GM12873 (cell line): ENCODE data around the gene RETN.

Source experiments
- TF ChIP-seq, protein P1 (sequence below): IDR thresholded peaks from 2 replicates; pipeline ENCODE4 v1.5.1; 2012; ENCODE audit warnings: low read depth, mild to moderate bottlenecking, moderate library complexity, low read length, control low read depth; ENCODE audit not compliant: insufficient read depth; ENCODE audit errors: missing control alignments

RETN gene

GRCh38 chr19:7669641-7670040, 792 bp downstream of the RETN start:
- TF ChIP-seq, protein P1, sequence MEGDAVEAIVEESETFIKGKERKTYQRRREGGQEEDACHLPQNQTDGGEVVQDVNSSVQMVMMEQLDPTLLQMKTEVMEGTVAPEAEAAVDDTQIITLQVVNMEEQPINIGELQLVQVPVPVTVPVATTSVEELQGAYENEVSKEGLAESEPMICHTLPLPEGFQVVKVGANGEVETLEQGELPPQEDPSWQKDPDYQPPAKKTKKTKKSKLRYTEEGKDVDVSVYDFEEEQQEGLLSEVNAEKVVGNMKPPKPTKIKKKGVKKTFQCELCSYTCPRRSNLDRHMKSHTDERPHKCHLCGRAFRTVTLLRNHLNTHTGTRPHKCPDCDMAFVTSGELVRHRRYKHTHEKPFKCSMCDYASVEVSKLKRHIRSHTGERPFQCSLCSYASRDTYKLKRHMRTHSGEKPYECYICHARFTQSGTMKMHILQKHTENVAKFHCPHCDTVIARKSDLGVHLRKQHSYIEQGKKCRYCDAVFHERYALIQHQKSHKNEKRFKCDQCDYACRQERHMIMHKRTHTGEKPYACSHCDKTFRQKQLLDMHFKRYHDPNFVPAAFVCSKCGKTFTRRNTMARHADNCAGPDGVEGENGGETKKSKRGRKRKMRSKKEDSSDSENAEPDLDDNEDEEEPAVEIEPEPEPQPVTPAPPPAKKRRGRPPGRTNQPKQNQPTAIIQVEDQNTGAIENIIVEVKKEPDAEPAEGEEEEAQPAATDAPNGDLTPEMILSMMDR = no peak

DNA sequence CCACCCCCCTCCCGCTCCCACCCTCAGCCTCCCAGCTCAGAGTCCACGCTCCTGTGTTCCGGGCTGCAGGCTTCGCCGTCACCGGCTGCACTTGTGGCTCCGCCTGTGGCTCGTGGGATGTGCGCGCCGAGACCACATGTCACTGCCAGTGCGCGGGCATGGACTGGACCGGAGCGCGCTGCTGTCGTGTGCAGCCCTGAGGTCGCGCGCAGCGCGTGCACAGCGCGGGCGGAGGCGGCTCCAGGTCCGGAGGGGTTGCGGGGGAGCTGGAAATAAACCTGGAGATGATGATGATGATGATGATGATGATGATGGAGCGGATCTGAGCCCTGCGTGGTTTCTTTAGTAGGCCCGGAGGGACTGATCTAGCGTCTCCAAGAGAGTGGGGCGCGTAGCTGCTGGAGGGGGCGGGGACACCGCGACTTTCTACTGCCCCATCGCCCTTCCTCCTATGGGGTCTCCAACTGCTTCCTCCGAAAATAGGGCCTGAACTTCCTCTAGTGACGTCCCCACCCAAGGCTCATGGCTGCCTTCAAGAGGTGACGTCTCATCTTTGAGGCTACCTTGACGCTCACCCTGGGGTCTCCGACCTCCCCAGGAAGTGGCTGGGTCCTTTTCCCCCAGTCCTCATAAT, 1.4 kb downstream of the RETN start:
- TF ChIP-seq, protein P1 = no peak

DNA sequence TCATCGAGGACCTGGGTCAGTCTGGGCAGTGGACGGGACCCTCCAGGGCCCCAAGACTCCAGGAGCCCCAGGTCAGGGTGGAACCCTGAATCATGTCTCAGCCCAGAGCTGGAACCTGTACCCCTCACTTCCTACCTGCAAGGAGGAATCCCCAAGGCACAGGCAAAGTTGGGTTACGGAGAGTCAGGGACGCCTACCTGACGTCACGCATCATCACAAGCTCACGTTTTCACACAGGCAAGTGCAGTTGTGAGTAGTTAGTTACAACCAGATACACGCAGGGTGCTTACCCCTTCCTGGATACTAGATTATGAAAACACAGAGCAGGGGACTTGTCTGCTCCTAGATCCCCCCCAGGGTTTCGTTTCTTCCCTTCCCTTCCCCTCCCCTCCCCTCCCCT, 1.9 kb downstream of the RETN start:
- TF ChIP-seq, protein P1 = no peak

GRCh38 chr19:7672522-7672921, 3.7 kb downstream of the RETN start:
- TF ChIP-seq, protein P1 = no peak

DNA sequence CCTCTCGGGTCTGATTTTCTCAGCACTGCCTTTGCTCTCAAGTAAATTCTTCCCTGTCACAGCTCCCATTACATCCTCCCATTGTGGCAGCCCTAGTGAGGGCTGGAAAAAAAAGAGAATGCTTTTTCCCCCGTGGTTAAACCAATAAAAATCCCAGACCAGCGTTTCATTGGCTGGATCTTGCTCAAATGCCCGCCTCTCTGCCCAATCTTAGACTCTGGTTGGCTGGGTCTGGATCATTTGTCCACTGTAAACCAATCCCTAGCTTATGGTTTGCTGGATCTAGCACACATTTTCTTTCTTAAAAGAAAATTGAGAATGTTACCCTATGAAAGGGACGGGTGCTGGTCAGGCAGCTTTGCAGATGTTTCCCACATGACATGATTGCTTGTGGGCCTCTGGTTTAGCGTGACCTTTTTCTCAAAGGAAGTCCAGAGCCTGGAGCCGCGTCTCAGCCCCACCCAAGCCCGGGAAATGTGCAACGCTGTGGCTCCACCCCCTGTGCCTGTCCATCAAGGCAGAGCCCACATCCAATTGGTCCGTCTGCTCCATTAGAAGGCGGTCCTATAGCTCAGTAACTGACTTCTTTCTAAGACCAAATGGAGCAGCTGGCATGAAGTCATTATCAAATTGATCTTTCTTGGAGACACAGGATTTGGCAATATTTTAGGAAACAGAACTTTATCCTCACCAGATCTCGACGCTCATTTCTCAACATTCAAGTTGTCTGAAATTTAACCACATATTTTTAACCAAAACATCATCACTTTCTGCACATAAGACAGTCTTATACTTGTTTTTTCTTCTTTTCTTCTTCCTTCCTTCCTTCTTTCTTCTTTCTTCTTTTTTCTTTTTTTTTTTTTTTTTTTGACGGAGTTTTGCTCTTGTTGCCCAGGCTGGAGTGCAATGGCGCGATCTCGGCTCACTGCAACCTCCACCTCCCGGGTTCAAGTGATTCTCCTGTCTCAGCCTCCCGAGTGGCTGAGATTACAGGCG, 5.5 kb downstream of the RETN start:
- TF ChIP-seq, protein P1 = no peak

- TF ChIP-seq, protein P1 = no peak
Observed at GRCh38 chr19:7676376-7676775, 7.5 kb downstream of the RETN start.

DNA sequence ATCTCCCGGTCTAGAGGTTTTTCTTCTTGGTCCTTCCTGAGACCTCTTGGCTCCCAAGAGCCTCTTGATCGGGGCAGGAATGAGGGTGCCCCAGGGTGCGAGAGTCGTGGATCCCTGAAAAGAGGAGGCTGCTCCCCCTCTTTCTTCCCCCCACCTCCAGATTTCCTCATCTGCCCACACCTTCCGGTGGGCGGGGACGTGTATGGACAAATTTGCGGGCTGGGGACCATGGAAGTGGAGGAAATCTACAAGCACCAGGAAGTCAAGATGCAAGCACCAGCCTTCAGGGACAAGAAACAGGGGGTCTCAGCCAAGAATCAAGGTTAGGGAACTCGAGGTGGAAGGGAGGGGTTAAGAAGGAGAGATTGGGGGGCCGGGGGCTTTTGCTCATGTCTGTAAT, 8.0 kb downstream of the RETN start, which contains the start of gene MCEMP1:
MCEMP1 (plus strand) TSS at position 237 of the 400 bp plus-strand sequence; CDS start at position 268, 31 bp downstream.
- TF ChIP-seq, protein P1 = no peak
